ENCODE data around the gene CFD.
"Not testable (repeated sequence)": the region's sequence is repeated elsewhere in the genome, so short reads cannot be mapped to it uniquely, and the experiment has no call there.

Gene CFD

DNA sequence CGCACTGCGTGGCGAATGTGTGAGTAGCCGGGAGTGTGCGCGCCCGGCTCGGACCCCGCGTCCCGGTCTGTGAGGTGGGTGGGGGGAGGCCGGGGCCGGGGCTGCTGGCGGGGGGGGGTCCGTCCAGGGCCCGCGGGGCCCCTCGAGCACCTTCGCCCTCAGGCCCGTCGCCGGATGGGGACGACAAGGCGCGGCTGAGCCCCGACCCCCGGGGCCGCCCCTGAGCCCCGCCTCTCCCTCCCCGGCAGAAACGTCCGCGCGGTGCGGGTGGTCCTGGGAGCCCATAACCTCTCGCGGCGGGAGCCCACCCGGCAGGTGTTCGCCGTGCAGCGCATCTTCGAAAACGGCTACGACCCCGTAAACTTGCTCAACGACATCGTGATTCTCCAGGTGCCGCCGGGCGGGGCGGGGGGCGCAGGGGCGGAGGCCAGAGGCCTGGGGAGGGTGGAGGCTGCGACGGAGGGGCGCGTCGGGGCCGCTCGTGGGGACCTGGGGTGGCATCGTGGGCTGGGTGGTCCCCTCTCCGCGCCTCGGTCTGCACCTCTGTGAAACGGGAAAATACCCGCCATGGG lies 6.4 kb upstream of the CFD start:
- TF ChIP-seq, protein P1, sequence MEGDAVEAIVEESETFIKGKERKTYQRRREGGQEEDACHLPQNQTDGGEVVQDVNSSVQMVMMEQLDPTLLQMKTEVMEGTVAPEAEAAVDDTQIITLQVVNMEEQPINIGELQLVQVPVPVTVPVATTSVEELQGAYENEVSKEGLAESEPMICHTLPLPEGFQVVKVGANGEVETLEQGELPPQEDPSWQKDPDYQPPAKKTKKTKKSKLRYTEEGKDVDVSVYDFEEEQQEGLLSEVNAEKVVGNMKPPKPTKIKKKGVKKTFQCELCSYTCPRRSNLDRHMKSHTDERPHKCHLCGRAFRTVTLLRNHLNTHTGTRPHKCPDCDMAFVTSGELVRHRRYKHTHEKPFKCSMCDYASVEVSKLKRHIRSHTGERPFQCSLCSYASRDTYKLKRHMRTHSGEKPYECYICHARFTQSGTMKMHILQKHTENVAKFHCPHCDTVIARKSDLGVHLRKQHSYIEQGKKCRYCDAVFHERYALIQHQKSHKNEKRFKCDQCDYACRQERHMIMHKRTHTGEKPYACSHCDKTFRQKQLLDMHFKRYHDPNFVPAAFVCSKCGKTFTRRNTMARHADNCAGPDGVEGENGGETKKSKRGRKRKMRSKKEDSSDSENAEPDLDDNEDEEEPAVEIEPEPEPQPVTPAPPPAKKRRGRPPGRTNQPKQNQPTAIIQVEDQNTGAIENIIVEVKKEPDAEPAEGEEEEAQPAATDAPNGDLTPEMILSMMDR (IDR thresholded peaks at IDR 0.05; ENCODE audit: extremely low read depth, insufficient read depth, missing control alignments): no peak
- no peak for DNase-seq (ENCODE audit: low spot score)
- in situ Hi-C loops (cut with MboI; ENCODE audit: low pct_unique_long_range_greater_than_20kb, low sequenced_read_pairs, unreplicated experiment): loop anchor here (10.0 kb wide), 1 partner anchor 132 kb away; the partner anchor contains the start of gene WDR18

DNA sequence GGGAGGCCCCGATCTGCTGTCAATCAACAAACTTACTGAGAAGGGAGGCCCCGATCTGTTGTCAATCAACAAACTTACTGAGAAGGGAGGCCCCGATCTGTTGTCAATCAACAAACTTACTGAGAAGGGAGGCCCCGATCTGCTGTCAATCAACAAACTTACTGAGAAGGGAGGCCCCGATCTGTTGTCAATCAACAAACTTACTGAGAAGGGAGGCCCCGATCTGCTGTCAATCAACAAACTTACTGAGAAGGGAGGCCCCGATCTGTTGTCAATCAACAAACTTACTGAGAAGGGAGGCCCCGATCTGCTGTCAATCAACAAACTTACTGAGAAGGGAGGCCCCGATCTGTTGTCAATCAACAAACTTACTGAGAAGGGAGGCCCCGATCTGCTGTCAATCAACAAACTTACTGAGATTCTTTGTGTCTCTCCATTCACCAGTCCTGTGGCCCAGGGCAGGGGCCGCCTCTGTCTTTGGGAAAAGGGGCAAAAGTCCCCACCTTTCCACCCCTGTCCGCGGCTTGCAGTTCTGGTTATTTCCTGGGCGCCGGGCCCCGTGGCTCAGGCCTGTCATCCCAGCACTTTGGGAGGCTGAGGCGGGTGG lies 5.7 kb upstream of the CFD start:
- DNase-seq (ENCODE audit: low spot score): not testable (repeated sequence)

DNA sequence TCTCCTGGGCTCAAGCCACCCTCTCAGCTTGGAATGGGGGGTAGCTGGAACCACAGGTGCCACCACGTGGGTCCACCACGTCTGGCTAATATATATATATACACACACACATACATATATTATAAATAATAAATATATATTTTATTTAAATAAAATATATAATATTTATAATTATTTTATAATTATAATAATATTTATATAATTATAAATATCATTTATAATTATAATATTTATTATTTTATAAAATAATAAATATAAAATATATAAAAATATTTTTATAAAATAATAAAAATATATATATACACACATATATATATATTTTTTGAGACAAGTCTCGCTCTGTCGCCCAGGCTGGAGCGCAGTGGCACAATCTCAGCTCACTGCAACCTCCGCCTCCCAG lies 4.9 kb upstream of the CFD start:
- TF ChIP-seq, protein P1 (IDR thresholded peaks at IDR 0.05; ENCODE audit: extremely low read depth, insufficient read depth, missing control alignments): no peak
- in situ Hi-C loops (cut with MboI; ENCODE audit: low pct_unique_long_range_greater_than_20kb, low sequenced_read_pairs, unreplicated experiment): loop anchor here (10.0 kb wide), 1 partner anchor 130 kb away; the partner anchor contains the start of gene WDR18
- DNase-seq (ENCODE audit: low spot score): no peak

More for the DNA sequence above, 5.7 kb upstream of the CFD start:
- in situ Hi-C loops (cut with MboI; ENCODE audit: low pct_unique_long_range_greater_than_20kb, low sequenced_read_pairs, unreplicated experiment): loop anchor here (10.0 kb wide), 1 partner anchor 131 kb away; the partner anchor contains the start of gene WDR18

DNA sequence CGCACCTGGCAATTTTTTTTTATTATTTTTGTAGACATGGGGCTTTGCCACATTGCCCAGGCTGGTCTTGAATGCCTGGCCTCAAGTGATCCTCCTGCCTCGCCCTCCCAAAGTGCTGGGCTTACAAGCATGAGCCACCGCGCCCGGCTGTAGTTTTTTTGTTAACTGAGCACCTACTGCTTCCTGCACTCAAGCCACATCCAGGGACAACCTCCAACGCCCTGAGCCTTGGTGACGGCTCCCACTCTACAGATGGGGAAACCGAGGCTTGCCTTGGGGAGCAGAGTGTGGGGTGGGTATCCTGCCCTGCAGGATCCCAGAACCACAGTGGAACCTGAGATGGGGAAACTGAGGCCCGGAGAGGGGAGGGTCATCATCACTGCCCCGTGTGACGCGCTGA lies 4.3 kb upstream of the CFD start:
- no peak for DNase-seq (ENCODE audit: low spot score)
- TF ChIP-seq, protein P1 (IDR thresholded peaks at IDR 0.05; ENCODE audit: extremely low read depth, insufficient read depth, missing control alignments): no peak
- in situ Hi-C loops (cut with MboI; ENCODE audit: low pct_unique_long_range_greater_than_20kb, low sequenced_read_pairs, unreplicated experiment): loop anchor here (10.0 kb wide), 1 partner anchor 130 kb away; the partner anchor contains the start of gene WDR18

DNA sequence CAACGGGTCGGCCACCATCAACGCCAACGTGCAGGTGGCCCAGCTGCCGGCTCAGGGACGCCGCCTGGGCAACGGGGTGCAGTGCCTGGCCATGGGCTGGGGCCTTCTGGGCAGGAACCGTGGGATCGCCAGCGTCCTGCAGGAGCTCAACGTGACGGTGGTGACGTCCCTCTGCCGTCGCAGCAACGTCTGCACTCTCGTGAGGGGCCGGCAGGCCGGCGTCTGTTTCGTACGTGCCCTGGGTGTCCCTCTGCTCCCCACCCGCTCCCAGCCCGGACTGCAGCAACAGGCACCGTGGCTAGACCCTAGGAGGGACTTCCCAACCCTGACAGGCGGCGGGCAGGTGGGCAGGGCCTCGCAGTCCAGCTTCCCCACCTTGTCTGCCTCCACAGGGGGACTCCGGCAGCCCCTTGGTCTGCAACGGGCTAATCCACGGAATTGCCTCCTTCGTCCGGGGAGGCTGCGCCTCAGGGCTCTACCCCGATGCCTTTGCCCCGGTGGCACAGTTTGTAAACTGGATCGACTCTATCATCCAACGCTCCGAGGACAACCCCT lies 3.8 kb upstream of the CFD start:
- DNase-seq (ENCODE audit: low spot score): no peak
- TF ChIP-seq, protein P1 (IDR thresholded peaks at IDR 0.05; ENCODE audit: extremely low read depth, insufficient read depth, missing control alignments): no peak
- in situ Hi-C loops (cut with MboI; ENCODE audit: low pct_unique_long_range_greater_than_20kb, low sequenced_read_pairs, unreplicated experiment): loop anchor here (10.0 kb wide), 1 partner anchor 129 kb away; the partner anchor contains the start of gene WDR18

DNA sequence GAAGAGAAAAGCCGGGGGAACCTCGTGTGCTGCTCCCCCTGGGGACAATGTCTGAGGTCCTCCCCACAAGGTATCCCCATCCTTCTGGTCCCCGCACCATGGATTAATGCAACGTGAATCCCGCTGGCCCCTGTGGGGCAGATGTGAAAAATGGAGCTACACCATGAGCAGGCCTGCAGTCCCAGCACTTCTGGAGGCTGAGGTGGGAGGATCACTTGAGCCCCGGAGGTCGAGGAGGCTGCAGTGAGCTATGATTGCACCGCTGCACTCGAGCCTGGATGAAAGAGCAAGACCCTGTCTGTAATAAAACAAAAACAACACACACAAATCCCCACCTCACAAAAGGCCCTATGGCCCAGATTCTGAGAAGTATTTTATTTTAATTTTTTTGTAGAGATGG lies 1.2 kb upstream of the CFD start:
- in situ Hi-C loops (cut with MboI; ENCODE audit: low pct_unique_long_range_greater_than_20kb, low sequenced_read_pairs, unreplicated experiment): loop anchor here (10.0 kb wide), 1 partner anchor 127 kb away; the partner anchor contains the start of gene WDR18
- TF ChIP-seq, protein P1 (IDR thresholded peaks at IDR 0.05; ENCODE audit: extremely low read depth, insufficient read depth, missing control alignments): no peak

More for the DNA sequence above, 1.2 kb upstream of the CFD start:
- no peak for DNase-seq (ENCODE audit: low spot score)
